OCI-LY7 (cell line): ENCODE measurements around the gene PHAF1.

Experiments
- CTCF ChIP-seq: fragments of 200-600 bp; sonication (generic); conservative IDR thresholded peaks from 2 replicates; pipeline ENCODE4 v1.5.1; 2014; ENCODE audit warnings: mild to moderate bottlenecking, antibody characterized with exemption, low read length, moderate library complexity, mixed read lengths
- EZH2phosphoT487 ChIP-seq: fragments of 200-600 bp; sonication (generic); IDR thresholded peaks from 2 replicates; pipeline ENCODE4 v1.6.1; 2018; ENCODE audit warnings: low read depth, borderline replicate concordance, mild to moderate bottlenecking, mixed run types, antibody characterized with exemption, low read length, moderate library complexity, mixed read lengths

- TF ChIP-seq CTCF = no peak
- no peak for TF ChIP-seq EZH2phosphoT487
Observed at GRCh38 chr16:67183627-67184452, 74.1 kb downstream of the PHAF1 start, which contains the start of gene MATCAP1.
